Measurements from ENCODE around the gene NREP. TPM values are rescaled to one million over a fixed set of nuclear protein-coding genes. Genes with fewer than 3 reads are reported as not detected.
"Not testable (repeated sequence)": the region's sequence is repeated elsewhere in the genome, so short reads cannot be mapped to it uniquely, and the experiment has no call there.

Gene NREP
- total RNA-seq, 1 experiment from 2014 or later = 228 TPM

DNA sequence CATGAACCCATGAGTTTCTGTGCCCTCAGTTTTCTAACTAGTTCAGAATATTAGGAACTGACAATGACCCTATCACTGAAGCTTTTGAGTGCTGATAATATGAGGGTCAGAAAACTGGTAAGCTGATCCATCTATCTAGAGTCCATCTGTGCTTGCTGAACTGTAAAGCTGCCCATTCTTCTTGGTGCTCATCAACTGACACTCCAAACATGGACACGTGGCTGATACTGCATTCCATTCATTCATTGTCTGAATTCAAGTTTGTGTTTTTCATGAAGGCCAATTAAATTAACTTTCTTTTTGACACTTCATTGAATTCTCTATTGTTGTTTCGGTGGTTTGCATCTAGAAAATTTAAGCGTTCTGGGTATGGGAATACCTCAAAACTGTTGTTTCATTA lies 17.6 kb downstream of the NREP start:
- DNase-seq (ENCODE audit: low read depth) = no peak

DNA sequence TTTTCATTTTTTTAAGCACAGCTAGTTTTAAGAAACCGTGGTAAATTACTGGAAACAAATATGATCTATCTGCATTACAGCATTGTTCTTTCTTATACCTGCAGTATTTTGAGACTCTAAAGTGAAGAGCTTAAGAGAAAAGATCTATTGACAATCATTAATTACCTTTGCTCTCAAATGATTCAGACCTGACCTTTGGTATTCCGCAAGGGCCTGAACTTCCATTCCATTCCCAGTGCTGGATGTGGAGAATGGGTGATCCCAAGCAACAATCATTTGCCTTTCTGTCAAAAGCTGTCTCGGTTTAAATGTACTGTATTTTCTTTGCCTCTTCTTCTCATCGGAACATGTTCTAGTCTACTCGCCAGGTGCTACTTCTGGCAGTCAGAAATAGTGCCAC lies 18.9 kb downstream of the NREP start:
- no peak for DNase-seq (ENCODE audit: low read depth)

DNA sequence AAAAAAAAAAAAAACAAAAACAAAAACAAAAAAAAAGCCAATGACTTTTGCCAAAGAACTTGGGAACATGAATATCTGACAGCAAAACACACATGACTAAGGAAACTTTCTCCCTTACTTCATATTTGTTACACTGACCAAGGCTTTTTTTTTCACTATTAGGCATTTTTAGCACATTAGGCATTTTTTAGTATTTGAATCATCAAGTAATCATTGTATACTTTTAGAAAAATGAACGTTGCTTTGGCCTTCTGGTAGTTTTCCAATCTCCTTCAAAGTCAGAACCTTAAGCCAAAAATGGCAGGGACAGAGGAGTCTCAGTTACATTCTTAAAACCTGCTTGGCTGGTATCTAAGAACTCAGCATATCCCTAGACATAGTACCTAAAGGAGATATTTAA lies 19.3 kb downstream of the NREP start:
- peak; percentile 38 for DNase-seq (ENCODE audit: low read depth)

DNA sequence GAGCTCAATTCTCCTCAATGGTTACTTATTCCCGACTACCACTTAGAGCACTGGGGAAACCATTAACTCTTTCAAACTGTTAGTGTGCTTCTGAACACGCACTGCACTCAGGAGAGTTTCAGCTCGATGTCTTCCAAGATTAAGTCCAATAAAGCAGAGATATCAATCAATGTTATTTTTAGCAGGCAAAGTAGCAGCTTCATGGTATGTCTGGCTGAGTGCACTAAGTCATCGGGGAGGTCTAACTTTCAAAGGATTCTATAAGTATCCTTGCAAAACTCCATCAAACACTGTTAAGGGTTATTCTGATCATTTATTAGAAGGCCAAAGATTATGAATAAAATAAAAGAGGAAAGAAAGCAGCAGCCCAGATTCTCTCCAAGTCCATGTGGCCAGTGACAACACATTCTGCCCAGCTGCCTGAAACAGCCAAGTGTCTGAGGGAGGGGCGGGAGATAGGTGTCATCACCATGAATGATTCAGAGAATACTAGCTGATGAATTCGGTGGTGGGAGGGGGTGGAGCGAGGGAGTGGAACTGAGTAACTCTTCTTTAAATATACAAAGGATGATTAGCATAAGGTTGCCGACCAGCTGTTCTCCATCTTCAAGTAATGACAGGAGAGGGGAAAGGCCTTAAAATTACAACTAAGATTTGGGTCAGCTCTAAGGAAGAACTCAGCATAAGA lies 21.3 kb downstream of the NREP start:
- peak; percentile 94 for DNase-seq (ENCODE audit: low read depth)

DNA sequence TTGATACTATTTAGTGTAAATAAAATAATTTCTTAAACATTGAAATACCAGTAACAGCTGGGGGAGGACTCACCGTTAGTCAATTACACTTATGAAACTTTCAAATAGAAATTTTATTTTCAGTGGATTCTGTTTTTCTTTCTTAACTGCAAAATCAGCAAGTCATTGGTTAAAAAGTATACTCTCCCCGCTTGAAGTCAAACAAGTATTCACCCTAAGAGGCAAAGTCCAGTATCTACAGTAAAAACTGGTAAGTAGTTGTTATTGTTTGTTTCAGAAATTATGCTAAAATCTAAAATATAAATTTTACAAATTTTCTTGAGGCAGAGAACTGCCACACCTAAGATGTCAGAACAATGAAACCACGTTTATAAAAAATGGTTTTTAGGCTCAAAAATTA lies 22.4 kb downstream of the NREP start:
- DNase-seq (ENCODE audit: low read depth) = no peak

DNA sequence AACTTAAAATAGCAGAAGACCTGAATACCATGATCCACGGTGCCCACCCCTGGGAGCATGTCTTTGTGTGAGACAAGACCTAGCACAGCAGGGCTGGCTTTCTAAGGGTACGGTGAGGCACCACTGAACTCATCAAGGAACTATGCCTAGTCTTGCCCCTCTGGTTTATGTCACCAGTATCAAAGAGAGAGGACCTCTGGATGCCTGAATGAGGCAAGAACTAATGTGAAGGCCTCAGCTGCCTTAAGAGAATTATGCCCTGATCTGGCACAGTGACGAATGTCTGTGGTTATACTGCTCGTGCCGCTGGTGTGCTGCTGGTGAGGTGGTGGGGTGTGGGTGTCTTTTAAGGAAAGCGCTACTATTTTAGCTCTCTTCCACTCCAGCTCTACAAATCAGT lies 23.0 kb downstream of the NREP start:
- peak; percentile 96 for DNase-seq (ENCODE audit: low read depth)

DNA sequence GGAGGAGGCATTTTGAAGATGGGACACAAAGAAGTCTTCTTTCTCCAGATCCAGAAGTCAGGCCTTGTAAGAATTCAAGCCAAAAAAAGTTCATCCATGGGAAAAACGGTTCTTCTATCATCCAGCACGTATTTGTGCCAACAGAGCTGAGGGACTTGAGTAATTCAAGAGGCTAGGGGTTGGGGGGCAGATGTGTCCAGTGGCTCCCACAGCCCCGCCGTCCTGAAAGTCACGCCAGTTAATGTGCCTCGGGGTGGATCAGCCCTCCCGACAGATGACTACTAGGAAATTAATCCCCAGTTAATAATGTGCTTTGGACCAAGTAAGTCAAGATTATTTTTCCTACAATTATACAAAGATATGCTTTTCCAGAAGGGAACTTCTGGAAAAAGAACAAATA lies 23.4 kb downstream of the NREP start:
- DNase-seq (ENCODE audit: low read depth) = peak; percentile 85

DNA sequence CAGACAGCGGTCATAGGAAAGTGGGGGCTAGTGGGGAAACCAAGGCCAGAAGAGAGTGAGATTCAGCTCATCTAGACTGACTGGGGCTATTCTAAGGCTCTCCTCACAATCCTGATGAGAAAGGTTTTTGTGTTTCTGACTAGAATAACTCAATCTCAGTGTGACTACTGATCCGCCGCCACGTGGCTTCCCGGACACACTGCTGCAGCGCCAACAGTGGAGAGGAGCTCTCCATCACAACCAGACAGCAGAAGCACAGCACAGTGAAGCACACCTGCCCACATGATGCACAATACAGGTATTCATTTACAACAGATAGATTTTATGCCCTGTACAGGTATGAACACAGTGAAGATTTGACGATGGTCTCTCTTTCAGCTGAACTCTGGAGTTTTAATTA lies 25.4 kb downstream of the NREP start:
- no peak for DNase-seq (ENCODE audit: low read depth)

DNA sequence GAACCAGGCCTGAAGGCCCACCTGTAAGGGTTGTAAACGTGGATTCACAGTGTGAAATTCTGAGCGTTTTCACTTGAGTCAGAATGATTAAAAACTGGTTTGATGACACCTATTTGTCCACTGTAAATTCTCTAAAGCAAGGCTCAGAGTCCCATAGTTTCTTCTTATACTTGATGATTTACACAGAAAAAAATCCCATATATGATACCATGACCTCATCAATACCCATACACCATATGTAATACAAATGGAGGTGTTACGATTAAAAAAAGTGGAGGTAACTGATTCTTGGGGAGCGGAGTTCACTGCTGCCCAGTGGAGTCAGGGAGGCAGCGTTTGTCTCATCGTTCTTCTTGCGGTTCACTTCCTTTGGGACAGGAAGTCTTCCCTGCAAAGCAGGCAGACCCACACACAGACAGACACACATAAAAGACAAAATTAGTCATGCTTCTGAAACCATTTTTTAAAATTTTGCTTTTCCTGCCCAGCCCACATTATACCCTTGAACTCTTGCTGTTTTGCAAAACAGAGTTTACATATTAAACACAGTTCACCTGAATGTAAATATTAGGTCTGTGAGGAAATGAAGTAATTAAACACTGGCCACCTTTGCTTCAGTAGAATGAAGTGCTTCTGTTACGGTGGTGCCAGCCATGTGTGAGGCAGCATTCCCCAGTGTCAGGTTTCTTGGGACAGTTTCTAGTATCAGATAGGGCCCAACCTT lies 26.2 kb downstream of the NREP start:
- no peak for DNase-seq (ENCODE audit: low read depth)

DNA sequence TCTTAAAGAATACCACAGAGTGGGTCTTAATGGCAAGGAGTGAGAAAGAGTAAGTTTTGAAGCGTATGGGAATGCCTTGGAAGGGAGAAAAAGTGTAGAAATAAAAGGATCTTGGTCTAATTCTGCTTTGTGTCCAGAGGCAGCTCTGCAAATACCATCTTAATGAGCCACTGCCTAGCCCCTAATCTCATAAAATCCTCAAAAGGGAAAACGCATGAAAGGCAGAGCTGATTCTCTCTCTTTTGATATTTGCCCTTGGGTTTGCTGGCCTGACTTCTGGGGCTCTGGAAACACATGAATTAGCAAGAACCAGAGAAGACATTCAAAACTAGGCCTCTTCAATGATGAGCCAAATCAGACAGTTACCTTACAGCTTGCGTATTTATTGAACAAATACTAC lies 28.1 kb downstream of the NREP start:
- DNase-seq (ENCODE audit: low read depth) = no peak

DNA sequence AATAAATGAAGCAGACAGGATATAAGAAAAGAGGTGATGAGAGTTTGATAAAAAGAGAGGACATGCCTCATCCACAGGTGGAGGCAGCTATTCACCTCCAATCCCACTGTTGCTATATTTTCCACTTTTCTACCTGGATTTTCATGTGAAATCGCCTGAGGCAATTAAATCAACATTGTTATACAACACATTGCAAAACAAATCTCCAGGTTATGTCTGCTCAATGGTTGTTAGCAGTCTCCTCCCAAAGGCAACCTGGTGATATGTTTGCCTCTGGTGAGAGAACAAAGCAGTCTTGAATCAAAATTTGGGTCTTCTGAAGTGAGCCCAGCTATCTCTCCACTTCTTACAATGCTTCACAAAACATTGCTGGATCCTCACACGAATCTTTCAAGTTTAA lies 30.0 kb downstream of the NREP start:
- DNase-seq (ENCODE audit: low read depth) = no peak

DNA sequence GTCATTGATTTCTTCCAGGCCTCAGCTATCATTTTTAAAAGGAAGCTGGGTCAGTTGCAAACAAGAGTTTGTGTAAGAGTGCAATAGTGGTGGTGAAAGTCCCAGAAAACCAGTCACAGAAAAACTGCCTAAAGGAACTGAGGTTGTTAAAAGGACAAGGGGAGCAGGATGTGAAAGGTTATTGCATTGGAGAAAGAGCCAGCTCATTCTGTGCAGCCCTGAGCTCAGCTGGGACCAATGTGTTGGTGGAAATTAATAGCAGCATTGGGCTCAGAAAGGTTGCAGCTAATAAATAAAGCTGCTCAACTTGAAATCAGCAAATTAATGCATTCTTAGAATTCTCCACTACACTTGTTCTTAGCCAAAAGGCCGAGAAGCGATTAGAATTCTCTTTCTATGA lies 34.9 kb downstream of the NREP start:
- DNase-seq (ENCODE audit: low read depth) = no peak

DNA sequence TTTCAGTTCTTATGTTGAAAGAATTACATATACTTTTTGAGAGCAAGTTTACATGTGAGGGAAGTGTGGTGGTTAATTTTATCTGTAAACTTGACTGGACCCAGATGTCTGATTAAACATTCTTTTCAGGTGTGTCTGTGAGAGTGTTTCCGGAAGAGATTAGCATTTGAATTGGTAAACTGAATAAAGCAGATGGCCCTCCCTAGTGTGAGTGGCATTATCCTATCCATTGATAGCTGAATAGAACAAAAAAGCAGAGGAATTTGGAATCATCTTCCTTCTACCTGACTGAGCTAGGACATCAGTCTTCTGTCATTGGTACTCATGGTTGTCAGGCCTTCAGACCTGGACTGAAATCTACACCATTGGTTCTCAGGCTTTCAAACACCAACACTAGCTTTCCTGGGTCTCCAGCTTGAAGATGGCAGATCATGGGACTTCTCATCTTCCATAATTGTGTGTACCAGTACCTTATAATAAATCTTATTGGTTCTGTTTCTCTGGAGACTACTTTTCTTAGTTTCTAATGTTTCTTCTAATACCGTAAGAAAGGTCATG lies 36.6 kb downstream of the NREP start:
- DNase-seq (ENCODE audit: low read depth) = no peak

DNA sequence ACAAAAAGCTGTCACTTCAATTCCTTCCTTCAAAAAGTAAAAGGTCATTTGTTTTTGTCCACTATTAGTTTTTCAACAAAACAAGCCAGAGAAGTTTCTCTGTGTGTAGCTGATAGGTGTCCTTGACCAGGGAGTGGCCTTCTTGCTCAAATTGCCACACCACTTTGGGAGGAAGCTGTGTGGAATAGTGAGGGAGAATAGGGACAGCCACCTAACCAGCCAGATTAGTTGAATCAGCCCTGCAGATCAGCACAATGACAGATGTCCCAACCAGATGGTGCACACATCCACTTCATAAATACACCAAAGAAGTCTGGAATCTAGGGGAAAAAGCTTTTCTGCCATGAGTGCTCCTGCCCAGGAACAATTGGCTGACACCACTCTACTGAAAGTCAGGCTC lies 37.2 kb downstream of the NREP start:
- DNase-seq (ENCODE audit: low read depth) = no peak

DNA sequence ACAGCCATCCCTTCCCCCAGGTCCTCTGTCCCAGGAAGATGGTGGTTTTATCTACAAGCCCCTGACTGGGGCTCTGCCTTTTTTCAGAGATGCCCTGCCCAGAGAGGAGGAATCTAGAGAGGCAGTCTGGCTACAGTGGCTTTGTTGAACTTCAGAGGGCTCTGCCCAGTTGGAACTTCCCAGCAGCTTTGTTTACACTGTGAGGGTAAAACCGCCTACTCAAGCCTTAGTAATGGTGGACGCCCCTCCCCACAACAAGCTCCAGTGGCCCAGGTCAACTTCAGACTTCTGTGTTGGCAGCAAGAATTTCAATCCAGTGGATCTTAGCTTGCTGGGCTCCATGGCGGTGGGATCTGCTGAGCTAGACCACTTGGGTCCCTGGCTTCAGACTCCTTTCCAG lies 40.2 kb downstream of the NREP start:
- DNase-seq (ENCODE audit: low read depth) = not testable (repeated sequence)

DNA sequence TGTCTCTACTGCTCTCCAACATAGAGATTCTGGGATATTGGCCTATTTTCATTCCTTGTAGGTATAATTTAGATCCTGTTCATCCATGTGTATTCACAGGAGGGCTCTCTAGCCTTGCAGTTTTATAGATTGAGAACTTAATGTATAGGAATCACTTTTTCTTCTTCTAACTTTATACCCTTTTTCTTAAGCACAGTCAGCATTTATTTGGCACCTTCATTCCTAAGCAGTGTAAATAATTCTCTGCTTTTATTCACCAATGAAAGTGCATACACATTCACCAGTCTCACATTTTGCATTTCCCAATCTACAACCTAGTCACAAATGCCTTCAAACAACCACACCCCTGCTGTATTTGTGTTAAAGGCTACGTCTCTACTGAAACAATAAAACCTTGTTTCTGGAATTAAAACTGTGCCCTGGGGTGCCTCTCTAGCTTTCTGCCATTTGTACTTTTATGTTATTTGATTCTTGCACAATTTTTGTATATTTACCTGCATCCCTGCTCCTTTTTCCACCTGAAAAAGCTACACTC lies 49.3 kb downstream of the NREP start:
- DNase-seq (ENCODE audit: low read depth) = no peak

DNA sequence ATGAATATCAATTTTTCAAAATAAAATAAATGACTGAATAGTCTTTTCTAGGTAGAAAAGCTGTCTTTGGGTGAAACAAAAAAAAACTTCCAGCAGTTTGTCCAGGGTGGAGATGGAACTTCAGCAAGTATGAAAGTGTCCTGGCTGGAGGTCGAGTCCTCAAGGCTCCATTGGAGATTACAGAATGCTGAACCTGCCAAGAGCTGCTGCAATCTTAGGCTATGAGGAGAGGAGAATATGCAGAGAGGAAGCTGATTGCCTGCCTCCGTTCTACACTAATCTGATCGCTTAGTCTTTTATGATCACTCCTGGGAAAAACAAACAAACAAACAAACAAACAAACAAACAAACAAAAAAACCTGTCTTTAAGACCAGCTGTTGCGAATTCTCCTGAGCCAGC lies 50.6 kb downstream of the NREP start:
- no peak for DNase-seq (ENCODE audit: low read depth)

DNA sequence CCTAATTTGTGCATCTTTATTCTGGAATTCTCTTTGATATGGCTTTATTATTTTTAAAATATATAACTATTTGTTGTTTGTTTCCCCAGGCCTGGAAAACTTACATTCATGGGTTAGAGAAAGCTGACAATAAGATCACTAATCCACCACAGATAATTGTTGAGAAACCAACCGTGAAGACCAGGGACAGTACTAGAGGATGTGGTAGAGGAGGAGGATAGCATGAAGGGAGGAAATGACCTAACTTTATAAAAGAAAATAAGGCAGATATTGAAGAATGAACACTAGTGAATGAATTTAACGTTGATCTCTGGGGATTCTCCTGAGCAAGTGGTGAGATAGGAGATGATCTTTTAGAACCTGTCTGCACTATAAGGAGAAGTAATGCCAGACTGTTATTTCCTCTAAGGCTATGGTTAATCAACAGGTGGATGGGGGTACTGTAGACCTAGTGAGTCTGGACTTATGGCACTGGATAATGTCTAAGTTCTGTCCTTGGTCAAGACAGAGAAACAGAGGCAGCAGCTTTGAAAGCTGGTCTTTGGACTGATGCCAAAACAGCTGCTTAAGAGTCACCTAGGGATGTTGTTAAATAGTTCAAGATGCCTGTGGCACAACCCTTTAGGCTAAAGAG lies 52.4 kb downstream of the NREP start:
- DNase-seq (ENCODE audit: low read depth) = no peak

DNA sequence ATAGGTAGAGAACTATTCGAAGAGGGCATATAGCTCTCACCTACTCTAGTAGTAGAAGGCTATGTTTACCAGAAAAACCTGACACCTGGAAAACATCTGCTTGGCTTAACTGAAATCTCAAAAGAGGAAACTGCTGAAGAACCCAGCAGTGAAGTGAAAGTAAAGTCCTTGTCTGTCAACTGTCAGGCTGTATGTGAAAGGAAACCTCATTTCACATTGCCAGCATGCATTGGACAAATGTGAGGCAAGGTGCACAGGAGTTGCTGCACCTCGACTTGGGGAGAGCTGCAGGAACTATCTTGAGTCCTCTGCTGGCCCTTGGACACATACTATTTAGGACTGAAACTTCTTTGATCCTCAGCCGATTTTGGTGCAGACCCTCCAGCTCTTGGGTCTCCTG lies 53.3 kb downstream of the NREP start:
- no peak for DNase-seq (ENCODE audit: low read depth)

DNA sequence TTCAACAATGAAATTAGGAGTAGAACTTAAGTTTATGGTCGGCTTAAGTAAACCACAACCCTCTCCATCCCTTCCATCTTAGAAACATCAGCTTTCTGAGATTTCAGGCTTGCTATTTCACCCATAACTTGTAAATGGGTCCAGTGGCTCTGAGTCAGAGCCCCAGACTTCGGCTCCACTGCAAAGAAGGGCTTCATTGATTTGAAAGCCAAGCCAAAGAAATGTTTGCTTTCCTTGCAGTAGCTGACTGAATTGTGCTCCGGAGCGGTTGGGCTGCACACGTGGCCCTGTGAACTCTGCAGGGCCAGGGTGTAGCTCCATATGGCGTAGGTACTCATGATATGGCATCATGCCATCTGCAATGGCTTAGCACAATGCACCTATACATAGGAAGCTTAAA lies 57.0 kb downstream of the NREP start:
- peak; percentile 52 for DNase-seq (ENCODE audit: low read depth)

DNA sequence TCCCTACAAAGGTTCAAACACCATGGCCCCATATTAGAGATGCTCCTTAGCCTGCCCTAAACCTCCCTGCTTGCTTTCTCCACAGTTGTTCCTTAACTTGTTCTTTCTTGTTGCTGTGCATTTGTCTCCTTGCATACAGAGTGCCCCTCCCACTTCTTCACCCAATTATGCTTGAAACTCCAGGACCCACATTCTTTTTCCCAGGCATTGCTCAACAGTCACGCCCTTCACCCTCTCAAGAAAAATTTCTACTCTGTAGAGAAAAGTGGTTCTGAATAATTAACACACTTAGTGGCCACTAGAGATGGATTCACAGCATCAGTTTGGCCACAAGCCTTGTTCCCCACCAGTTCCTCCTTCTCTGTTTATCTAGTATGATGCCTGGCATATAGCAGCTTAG lies 57.7 kb downstream of the NREP start:
- no peak for DNase-seq (ENCODE audit: low read depth)

DNA sequence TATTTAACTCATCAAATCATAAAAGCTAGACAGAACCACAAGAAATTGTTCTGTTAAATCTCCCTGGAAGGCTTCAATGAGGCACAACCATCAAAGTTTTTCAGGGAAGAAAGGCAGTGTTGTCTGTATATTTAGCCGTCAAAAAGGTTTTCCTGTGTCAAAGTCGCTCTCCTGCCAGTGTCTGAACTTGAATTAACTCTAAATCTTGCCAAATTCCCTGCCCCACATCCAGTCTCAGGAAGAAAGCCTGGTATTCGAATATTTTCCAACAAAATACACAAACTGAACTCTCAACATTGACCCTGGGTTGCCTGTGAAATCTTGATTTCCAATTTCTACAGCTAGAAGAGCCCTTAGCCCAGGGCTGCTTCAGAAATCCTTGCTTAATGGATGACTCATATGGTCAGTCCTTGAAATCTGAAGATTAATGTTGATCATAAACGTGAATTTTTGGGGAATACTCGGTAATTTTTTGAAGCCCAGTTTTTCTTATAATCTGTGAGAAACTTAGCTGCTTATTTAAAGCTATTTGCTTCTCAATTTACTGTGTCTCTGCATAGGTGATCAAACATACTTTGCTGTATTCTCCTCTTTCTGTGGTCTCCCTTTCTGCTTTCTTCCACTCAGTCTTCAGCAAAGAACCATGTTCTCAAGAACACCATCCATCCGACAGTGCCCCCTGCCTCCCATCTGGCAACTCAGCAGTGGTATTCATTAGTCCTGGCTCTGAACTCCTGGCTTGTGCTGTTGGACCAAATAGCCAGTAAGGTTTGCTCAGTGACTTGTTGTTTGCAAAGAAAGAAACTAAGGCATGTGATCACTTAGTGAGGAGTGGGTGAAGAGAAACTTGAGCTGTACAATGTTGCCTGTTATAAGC lies 58.9 kb downstream of the NREP start:
- DNase-seq (ENCODE audit: low read depth) = peak; percentile 73

Measured in RPMI7951 (cell line).